Activated CD8-positive, alpha-beta memory T cell treated with anti-CD3 and anti-CD28 coated beads, Interleukin-2, amount 50 U/mL, for 1 hour (primary cell): Measurements from ENCODE around the gene KCNG2.
"Not testable (repeated sequence)": the region's sequence is repeated elsewhere in the genome, so short reads cannot be mapped to it uniquely, and the experiment has no call there.

Experiments
- DNase-seq: peaks from one replicate; pipeline ENCODE4 v3.0.0-alpha.2; 2020; ENCODE audit errors: extremely low read depth

Gene KCNG2

GRCh38 chr18:79797518-79798345 lies at the start of gene KCNG2:
TSS of gene KCNG2 (plus strand) at chr18:79797938. CDS start at chr18:79863668, 65,730 bp downstream.
- DNase-seq: no peak

GRCh38 chr18:79748321-79749180 lies 49.2 kb upstream of the KCNG2 start:
- DNase-seq: no peak

- DNase-seq: no peak
These were observed 48.2 kb upstream of the KCNG2 start for GRCh38 chr18:79749251-79750191.

GRCh38 chr18:79750980-79751571 lies 46.7 kb upstream of the KCNG2 start:
- no peak for DNase-seq

GRCh38 chr18:79751918-79752578 lies 45.7 kb upstream of the KCNG2 start:
- not testable (repeated sequence) for DNase-seq

GRCh38 chr18:79752946-79753345 lies 44.8 kb upstream of the KCNG2 start:
- not testable (repeated sequence) for DNase-seq

- DNase-seq: no peak
These were observed 44.3 kb upstream of the KCNG2 start for GRCh38 chr18:79753391-79753851.

- DNase-seq: no peak
These were observed 43.5 kb upstream of the KCNG2 start for GRCh38 chr18:79754022-79754761.

GRCh38 chr18:79754831-79755351 lies 42.8 kb upstream of the KCNG2 start:
- no peak for DNase-seq

- no peak for DNase-seq
These were observed 42.1 kb upstream of the KCNG2 start for GRCh38 chr18:79755496-79756142.

GRCh38 chr18:79756143-79756500 lies 41.6 kb upstream of the KCNG2 start:
- no peak for DNase-seq

GRCh38 chr18:79756826-79757225 lies 40.9 kb upstream of the KCNG2 start:
- no peak for DNase-seq

- DNase-seq: no peak
These were observed 37.4 kb upstream of the KCNG2 start for GRCh38 chr18:79760348-79760747.

- no peak for DNase-seq
These were observed 36.9 kb upstream of the KCNG2 start for GRCh38 chr18:79760881-79761280.

- no peak for DNase-seq
These were observed 34.3 kb upstream of the KCNG2 start for GRCh38 chr18:79763407-79763806.

GRCh38 chr18:79764131-79764530 lies 33.6 kb upstream of the KCNG2 start:
- DNase-seq: no peak

GRCh38 chr18:79765491-79766245 lies 32.1 kb upstream of the KCNG2 start:
- no peak for DNase-seq

GRCh38 chr18:79766308-79766707 lies 31.4 kb upstream of the KCNG2 start:
- no peak for DNase-seq
